IPS-18a (cell line): ENCODE results near the gene FRMPD3.

Experiments used
- H3K27ac ChIP-seq: one replicate; pipeline ENCODE4 v1.5.1; 2013; ENCODE audit warnings: low read length
- H3K27me3 ChIP-seq: one replicate; pipeline ENCODE4 v1.6.1; 2013; ENCODE audit warnings: mild to moderate bottlenecking, low read length; ENCODE audit not compliant: control insufficient read depth, insufficient read depth
- H3K36me3 ChIP-seq: one replicate; pipeline ENCODE4 v1.6.1; 2013; ENCODE audit warnings: low read depth, low read length; ENCODE audit not compliant: control insufficient read depth
- H3K4me1 ChIP-seq: one replicate; pipeline ENCODE4 v1.6.1; 2013; ENCODE audit warnings: low read depth, low read length; ENCODE audit not compliant: control insufficient read depth
- H3K4me3 ChIP-seq: one replicate; pipeline ENCODE4 v1.5.1; 2013; ENCODE audit warnings: low read length
- H3K9ac ChIP-seq: one replicate; pipeline ENCODE4 v1.6.1; 2013; ENCODE audit warnings: mild to moderate bottlenecking, low read length, moderate library complexity
- H3K9me3 ChIP-seq: one replicate; pipeline ENCODE4 v1.6.1; 2013; ENCODE audit warnings: low read depth, low read length; ENCODE audit not compliant: control insufficient read depth

FRMPD3 gene

GRCh38 chrX:107448998-107449835 lies at the start of gene FRMPD3:
FRMPD3 (plus strand) TSS chrX:107449652; CDS start chrX:107526589, 76,937 bp downstream.
- Histone ChIP-seq H3K36me3 (no peaks in the 10 kb centered on the region), H3K9ac (no peak within 1 kb of the TSS), H3K4me1 (peaks cover 43% of the 10 kb centered on the region), H3K9me3 (no peaks in the 10 kb centered on the region), H3K4me3 (peak within 1 kb of the TSS; percentile 81), H3K27me3 (peaks cover 44% of the 10 kb centered on the region), H3K27ac (no peak within 1 kb of the TSS)

GRCh38 chrX:107420571-107420970 lies 28.9 kb upstream of the FRMPD3 start:
- H3K27ac ChIP-seq, result no peak overlapping the region
- no peaks in the 10 kb centered on the region for H3K36me3 ChIP-seq
- H3K9ac ChIP-seq, result no peak overlapping the region
- no peaks in the 10 kb centered on the region for H3K9me3 ChIP-seq
- H3K4me1 ChIP-seq, result no peaks in the 10 kb centered on the region
- H3K4me3 ChIP-seq, result no peak overlapping the region
- H3K27me3 ChIP-seq, result no peaks in the 10 kb centered on the region

- Histone ChIP-seq H3K36me3 (no peaks in the 10 kb centered on the region), H3K4me3 (no peak overlapping the region), H3K27ac (no peak overlapping the region), H3K27me3 (no peaks in the 10 kb centered on the region), H3K9me3 (no peaks in the 10 kb centered on the region), H3K4me1 (no peaks in the 10 kb centered on the region), H3K9ac (no peak overlapping the region)
These were observed 28.1 kb upstream of the FRMPD3 start for GRCh38 chrX:107421337-107421861.

- no peaks in the 10 kb centered on the region for H3K36me3 ChIP-seq
- H3K27ac ChIP-seq, result no peak overlapping the region
- no peak overlapping the region for H3K9ac ChIP-seq
- H3K4me3 ChIP-seq, result no peak overlapping the region
- no peaks in the 10 kb centered on the region for H3K9me3 ChIP-seq
- no peaks in the 10 kb centered on the region for H3K27me3 ChIP-seq
- no peaks in the 10 kb centered on the region for H3K4me1 ChIP-seq
These were observed 20.4 kb upstream of the FRMPD3 start for GRCh38 chrX:107429090-107429489.

- H3K9ac ChIP-seq, result no peak overlapping the region
- no peak overlapping the region for H3K4me3 ChIP-seq
- no peak overlapping the region for H3K27ac ChIP-seq
- peaks cover 3% of the 10 kb centered on the region for H3K27me3 ChIP-seq
- no peaks in the 10 kb centered on the region for H3K9me3 ChIP-seq
- peaks cover 17% of the 10 kb centered on the region for H3K4me1 ChIP-seq
- H3K36me3 ChIP-seq, result no peaks in the 10 kb centered on the region
These were observed 9.3 kb upstream of the FRMPD3 start for GRCh38 chrX:107440187-107440586.

GRCh38 chrX:107440692-107441091 lies 8.8 kb upstream of the FRMPD3 start:
- no peak overlapping the region for H3K9ac ChIP-seq
- peaks cover 22% of the 10 kb centered on the region for H3K4me1 ChIP-seq
- H3K4me3 ChIP-seq, result no peak overlapping the region
- H3K27ac ChIP-seq, result no peak overlapping the region
- H3K9me3 ChIP-seq, result no peaks in the 10 kb centered on the region
- peaks cover 3% of the 10 kb centered on the region for H3K27me3 ChIP-seq
- H3K36me3 ChIP-seq, result no peaks in the 10 kb centered on the region

GRCh38 chrX:107442914-107443527 lies 6.4 kb upstream of the FRMPD3 start:
- H3K27me3 ChIP-seq, result peaks cover 21% of the 10 kb centered on the region
- H3K36me3 ChIP-seq, result no peaks in the 10 kb centered on the region
- no peaks in the 10 kb centered on the region for H3K9me3 ChIP-seq
- H3K4me1 ChIP-seq, result peaks cover 24% of the 10 kb centered on the region
- no peak overlapping the region for H3K4me3 ChIP-seq
- no peak overlapping the region for H3K9ac ChIP-seq
- no peak overlapping the region for H3K27ac ChIP-seq

GRCh38 chrX:107445146-107445545 lies 4.3 kb upstream of the FRMPD3 start:
- no peak overlapping the region for H3K4me3 ChIP-seq

GRCh38 chrX:107445631-107446030 lies 3.8 kb upstream of the FRMPD3 start:
- Histone ChIP-seq H3K4me1 (peaks cover 34% of the 10 kb centered on the region), H3K9me3 (no peaks in the 10 kb centered on the region), H3K27me3 (peaks cover 39% of the 10 kb centered on the region), H3K36me3 (no peaks in the 10 kb centered on the region), H3K9ac (no peak overlapping the region), H3K27ac (no peak overlapping the region), H3K4me3 (no peak overlapping the region)

More at GRCh38 chrX:107445146-107445545, 4.3 kb upstream of the FRMPD3 start:
- H3K9me3 ChIP-seq, result no peaks in the 10 kb centered on the region
- no peak overlapping the region for H3K9ac ChIP-seq
- peaks cover 34% of the 10 kb centered on the region for H3K27me3 ChIP-seq
- no peaks in the 10 kb centered on the region for H3K36me3 ChIP-seq
- peaks cover 32% of the 10 kb centered on the region for H3K4me1 ChIP-seq
- no peak overlapping the region for H3K27ac ChIP-seq

- H3K4me1 ChIP-seq, result peaks cover 49% of the 10 kb centered on the region
- H3K27me3 ChIP-seq, result peaks cover 44% of the 10 kb centered on the region
- H3K4me3 ChIP-seq, result no peak overlapping the region
- no peaks in the 10 kb centered on the region for H3K9me3 ChIP-seq
- no peak overlapping the region for H3K27ac ChIP-seq
- H3K9ac ChIP-seq, result no peak overlapping the region
- no peaks in the 10 kb centered on the region for H3K36me3 ChIP-seq
These were observed 1.8 kb upstream of the FRMPD3 start for GRCh38 chrX:107447642-107448041.

GRCh38 chrX:107448625-107448997 lies 841 bp upstream of the FRMPD3 start:
- H3K9ac ChIP-seq, result no peak overlapping the region
- H3K4me3 ChIP-seq, result peak overlapping the region; percentile 81
- no peaks in the 10 kb centered on the region for H3K9me3 ChIP-seq
- H3K4me1 ChIP-seq, result peaks cover 43% of the 10 kb centered on the region
- H3K27me3 ChIP-seq, result peaks cover 44% of the 10 kb centered on the region
- no peak overlapping the region for H3K27ac ChIP-seq
- H3K36me3 ChIP-seq, result no peaks in the 10 kb centered on the region
